Astrocyte (in vitro differentiated cells and primary cell): ENCODE results near the gene SYNM. TPM values are rescaled to one million over a fixed set of nuclear protein-coding genes. Genes with fewer than 3 reads are reported as not detected.

Experiments used
- DNase-seq: peaks from one replicate; pipeline ENCODE4 v3.0.0-alpha.2; 2010; ENCODE audit warnings: low read depth
- FAIRE-seq: peaks from 2 replicates; lab custom pipeline; 2011; peaks lifted over from hg19 to GRCh38; lab: Jason Lieb, UNC
- H2AFZ ChIP-seq: 2 replicates; pipeline ENCODE4 v1.6.0; 2012; ENCODE audit warnings: low read depth, low read length, inconsistent platforms
- H3K27ac ChIP-seq: 2 replicates; pipeline ENCODE4 v1.5.1; 2011; ENCODE audit warnings: low read depth, low read length, inconsistent platforms
- H3K27me3 ChIP-seq: 2 replicates; pipeline ENCODE4 v1.6.0; 2011; ENCODE audit warnings: low read length, inconsistent platforms; ENCODE audit not compliant: insufficient read depth
- H3K36me3 ChIP-seq: 2 replicates; pipeline ENCODE4 v1.5.1; 2011; ENCODE audit warnings: low read length, inconsistent platforms; ENCODE audit not compliant: insufficient read depth
- H3K4me1 ChIP-seq: 2 replicates; pipeline ENCODE4 v1.5.1; 2011; ENCODE audit warnings: low read length, inconsistent platforms; ENCODE audit not compliant: insufficient read depth
- H3K4me2 ChIP-seq: 2 replicates; pipeline ENCODE4 v1.6.0; 2012; ENCODE audit warnings: low read length, inconsistent platforms
- H3K4me3 ChIP-seq: 2 replicates; pipeline ENCODE4 v1.5.1; 2011; ENCODE audit warnings: low read depth, mild to moderate bottlenecking, low read length, inconsistent platforms; ENCODE audit not compliant: insufficient read depth
- H3K79me2 ChIP-seq: 2 replicates; pipeline ENCODE4 v1.6.0; 2012; ENCODE audit warnings: mild to moderate bottlenecking, low read length, inconsistent platforms; ENCODE audit not compliant: insufficient read depth
- H3K9ac ChIP-seq: 2 replicates; pipeline ENCODE4 v1.6.0; 2012; ENCODE audit warnings: mild to moderate bottlenecking, low read length, inconsistent platforms
- H3K9me3 ChIP-seq: 2 replicates; pipeline ENCODE4 v1.5.1; 2012; ENCODE audit warnings: low read depth, mild to moderate bottlenecking, low read length, inconsistent platforms; ENCODE audit not compliant: insufficient read depth
- H4K20me1 ChIP-seq: 2 replicates; pipeline ENCODE4 v1.6.0; 2012; ENCODE audit warnings: low read length, inconsistent platforms; ENCODE audit not compliant: insufficient read depth
- H3K27ac Mint-ChIP-seq: one replicate; pipeline ENCODE4 v1.8.0; 2021; ENCODE audit warnings: mild to moderate bottlenecking, mixed read lengths; ENCODE audit not compliant: unreplicated experiment
- H3K27me3 Mint-ChIP-seq: one replicate; pipeline ENCODE4 v1.8.0; 2021; ENCODE audit warnings: low read depth, mixed read lengths; ENCODE audit not compliant: unreplicated experiment
- H3K36me3 Mint-ChIP-seq: one replicate; pipeline ENCODE4 v1.8.0; 2021; ENCODE audit warnings: low read depth, mixed read lengths; ENCODE audit not compliant: unreplicated experiment
- H3K4me1 Mint-ChIP-seq: one replicate; pipeline ENCODE4 v1.8.0; 2021; ENCODE audit warnings: low read depth, mixed read lengths; ENCODE audit not compliant: unreplicated experiment
- H3K4me3 Mint-ChIP-seq: one replicate; pipeline ENCODE4 v1.8.0; 2021; ENCODE audit warnings: mild to moderate bottlenecking, moderate library complexity, mixed read lengths; ENCODE audit not compliant: unreplicated experiment
- H3K9me3 Mint-ChIP-seq: one replicate; pipeline ENCODE4 v1.8.0; 2021; ENCODE audit warnings: mild to moderate bottlenecking, mixed read lengths; ENCODE audit not compliant: unreplicated experiment
- CTCF ChIP-seq: IDR thresholded peaks from 2 replicates; pipeline ENCODE4 v1.5.1; 2011; ENCODE audit warnings: low read depth, mild to moderate bottlenecking, inconsistent platforms, low read length, moderate library complexity; ENCODE audit not compliant: insufficient read depth
- EZH2 ChIP-seq: IDR thresholded peaks from 2 replicates; pipeline ENCODE4 v1.6.1; 2012; ENCODE audit warnings: mild to moderate bottlenecking, low read length, inconsistent platforms; ENCODE audit not compliant: insufficient read depth
- total RNA-seq: library from RNA; stranded (reverse); gene quantifications from 2 replicates; pipeline ENCODE4 v1.2.1, GENCODE V29; 2021

The SYNM gene
- total RNA-seq, 1 donor from 2014 or later, result 9.7 TPM

GRCh38 chr15:99157456-99157855 is 52.6 kb downstream of the SYNM start:
- FAIRE-seq (no peak), DNase-seq (no peak)
- no peaks in the 10 kb centered on the region for H3K9me3 Mint-ChIP-seq
- Histone ChIP-seq H3K79me2 (no peaks in the 10 kb centered on the region), H3K27me3 (no peaks in the 10 kb centered on the region), H3K9ac (no peak overlapping the region), H3K36me3 (peaks cover 5% of the 10 kb centered on the region), H2AFZ (no peak overlapping the region), H3K4me2 (no peak overlapping the region), H4K20me1 (no peaks in the 10 kb centered on the region), H3K27ac (no peak overlapping the region), H3K4me3 (no peak overlapping the region), H3K4me1 (no peaks in the 10 kb centered on the region), H3K9me3 (no peaks in the 10 kb centered on the region)
- no peaks in the 10 kb centered on the region for H3K27me3 Mint-ChIP-seq
- TF ChIP-seq EZH2 (no peak), CTCF (no peak)
- H3K4me1 Mint-ChIP-seq, result peaks cover 2% of the 10 kb centered on the region
- no peak overlapping the region for H3K4me3 Mint-ChIP-seq
- peaks cover 32% of the 10 kb centered on the region for H3K36me3 Mint-ChIP-seq
- no peak overlapping the region for H3K27ac Mint-ChIP-seq

- Histone ChIP-seq H4K20me1 (no peaks in the 10 kb centered on the region), H3K9ac (no peak overlapping the region), H3K4me2 (no peak overlapping the region), H3K4me3 (no peak overlapping the region), H2AFZ (no peak overlapping the region), H3K27me3 (no peaks in the 10 kb centered on the region), H3K9me3 (no peaks in the 10 kb centered on the region), H3K79me2 (no peaks in the 10 kb centered on the region), H3K4me1 (no peaks in the 10 kb centered on the region), H3K27ac (no peak overlapping the region), H3K36me3 (peaks cover 7% of the 10 kb centered on the region)
- no peak for FAIRE-seq
- no peak for TF ChIP-seq CTCF
- TF ChIP-seq EZH2, result no peak
- no peak for DNase-seq
- Mint-ChIP-seq H3K27ac (no peak overlapping the region), H3K4me1 (peaks cover 3% of the 10 kb centered on the region), H3K9me3 (no peaks in the 10 kb centered on the region), H3K27me3 (no peaks in the 10 kb centered on the region), H3K4me3 (no peak overlapping the region), H3K36me3 (peaks cover 41% of the 10 kb centered on the region)
Observed at GRCh38 chr15:99158626-99159412, 53.9 kb downstream of the SYNM start.
